ENCODE results near the gene TP53INP2. TPM values are rescaled to one million over a fixed set of nuclear protein-coding genes. Genes with fewer than 3 reads are reported as not detected.

TP53INP2 gene
- total and polyA plus RNA-seq, 2 of the 4 experiments (the other 2 are of a cell fraction), result 1.3 to 7.4 TPM

DNA sequence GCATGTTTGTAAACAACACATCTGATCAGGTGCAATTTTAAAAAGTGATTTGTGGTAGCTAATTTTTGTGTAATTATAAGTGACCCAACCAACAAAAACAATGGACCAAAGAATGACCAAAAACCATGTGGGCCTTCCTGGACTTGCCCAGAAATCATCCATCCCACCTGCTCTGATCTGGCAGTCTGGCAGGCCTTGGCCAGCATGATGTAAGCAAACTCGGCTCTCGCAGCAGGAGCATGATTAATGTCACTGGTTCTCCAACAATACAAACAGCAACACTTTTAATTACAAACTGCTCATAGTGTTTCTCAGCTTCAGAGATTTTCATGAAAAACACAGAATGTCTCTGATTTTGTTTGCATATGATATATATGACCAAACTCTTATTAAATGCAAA lies 16.1 kb downstream of the TP53INP2 start:
- POLR2A ChIA-PET (ENCODE audit: unreplicated experiment), result no interaction called here

More for the DNA sequence above, 16.1 kb downstream of the TP53INP2 start:
- Histone ChIP-seq H2BK20ac (ENCODE audit: low read depth, low read length) (no peak overlapping the region), H3K4me3 (ENCODE audit: insufficient read depth, low read depth, low read length) (no peak overlapping the region), H3K18ac (ENCODE audit: low read depth, low read length) (no peak overlapping the region), H3K27ac (ENCODE audit: insufficient read depth, low read length) (no peak overlapping the region), H2BK15ac (ENCODE audit: low read depth, low read length) (no peak overlapping the region), H3K79me1 (ENCODE audit: low read depth in 1 of 2, low read length in 2 of 2) (peaks cover 0 to 21% of the 10 kb centered on the region in 2 experiments; a peak in 2 of 4 replicates), H3K4ac (ENCODE audit: low read depth, low read length) (no peak overlapping the region), H3K23ac (ENCODE audit: low read depth, low read length) (no peak overlapping the region), H2AK5ac (ENCODE audit: low read depth, low read length) (no peak overlapping the region), H2AK9ac (replicated peaks; ENCODE audit: low read depth, low read length, poor library complexity) (no peak overlapping the region), H3K14ac (replicated peaks; ENCODE audit: low read depth, low read length) (no peak overlapping the region), H4K5ac (ENCODE audit: low read depth, low read length) (no peak overlapping the region), H3K9me3 (ENCODE audit: control insufficient read depth, insufficient read depth, low read length) (no peaks in the 10 kb centered on the region), H3K27me3 (ENCODE audit: control insufficient read depth, insufficient read depth, low read length) (no peaks in the 10 kb centered on the region), H4K91ac (ENCODE audit: insufficient read depth, low read depth, low read length) (no peak overlapping the region), H3K36me3 (ENCODE audit: control insufficient read depth, insufficient read depth, low read length) (peaks cover 20% of the 10 kb centered on the region), H2BK5ac (ENCODE audit: low read depth, low read length, poor library complexity, severe bottlenecking) (no peak overlapping the region), H4K20me1 (ENCODE audit: insufficient read depth, low read length) (peaks cover 3% of the 10 kb centered on the region; the same call in 1 of the 2 replicates), H3K9me1 (ENCODE audit: insufficient read depth, low read length) (peaks cover 18% of the 10 kb centered on the region), H3K4me2 (ENCODE audit: low read depth, low read length) (no peak overlapping the region), H3K56ac (ENCODE audit: extremely low read depth, insufficient read depth, low read length) (no peak overlapping the region), H2BK120ac (ENCODE audit: low read depth, low read length) (no peak overlapping the region), H3K9ac (ENCODE audit: low read depth, low read length) (no peak overlapping the region), H2AFZ (replicated peaks; ENCODE audit: low read length, poor library complexity) (no peak overlapping the region), H3K4me1 (ENCODE audit: control insufficient read depth, insufficient read depth, low read length) (peaks cover 6% of the 10 kb centered on the region), H4K8ac (ENCODE audit: low read depth in 2 of 2, low read length in 2 of 2) (no peak overlapping the region)
- CTCF ChIA-PET, result interaction anchor here (0.6 kb wide), 1 partner anchor 14 kb away, joined by 5 read pairs; no protein-coding TSS in a partner anchor
- TF ChIP-seq, protein P1, sequence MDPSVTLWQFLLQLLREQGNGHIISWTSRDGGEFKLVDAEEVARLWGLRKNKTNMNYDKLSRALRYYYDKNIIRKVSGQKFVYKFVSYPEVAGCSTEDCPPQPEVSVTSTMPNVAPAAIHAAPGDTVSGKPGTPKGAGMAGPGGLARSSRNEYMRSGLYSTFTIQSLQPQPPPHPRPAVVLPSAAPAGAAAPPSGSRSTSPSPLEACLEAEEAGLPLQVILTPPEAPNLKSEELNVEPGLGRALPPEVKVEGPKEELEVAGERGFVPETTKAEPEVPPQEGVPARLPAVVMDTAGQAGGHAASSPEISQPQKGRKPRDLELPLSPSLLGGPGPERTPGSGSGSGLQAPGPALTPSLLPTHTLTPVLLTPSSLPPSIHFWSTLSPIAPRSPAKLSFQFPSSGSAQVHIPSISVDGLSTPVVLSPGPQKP (IDR thresholded peaks at IDR 0.05; ENCODE audit: borderline replicate concordance, low read depth, low read length), result no peak
- TF ChIP-seq MAFK (IDR thresholded peaks at IDR 0.05; ENCODE audit: low read depth, low read length), result no peak
- TF ChIP-seq RCOR1 (IDR thresholded peaks at IDR 0.05; ENCODE audit: insufficient replicate concordance, low read length), result no peak
- TF ChIP-seq NFE2L2 (IDR thresholded peaks at IDR 0.05; ENCODE audit: low read depth, low read length), result no peak
- no peak for TF ChIP-seq MAZ (IDR thresholded peaks at IDR 0.05; ENCODE audit: borderline replicate concordance, low read depth, low read length)
- TF ChIP-seq BHLHE40 (IDR thresholded peaks at IDR 0.05; ENCODE audit: low read depth, low read length), result no peak
- TF ChIP-seq CEBPB (IDR thresholded peaks at IDR 0.05; ENCODE audit: low read depth, low read length), result no peak
- TF ChIP-seq, protein P2, sequence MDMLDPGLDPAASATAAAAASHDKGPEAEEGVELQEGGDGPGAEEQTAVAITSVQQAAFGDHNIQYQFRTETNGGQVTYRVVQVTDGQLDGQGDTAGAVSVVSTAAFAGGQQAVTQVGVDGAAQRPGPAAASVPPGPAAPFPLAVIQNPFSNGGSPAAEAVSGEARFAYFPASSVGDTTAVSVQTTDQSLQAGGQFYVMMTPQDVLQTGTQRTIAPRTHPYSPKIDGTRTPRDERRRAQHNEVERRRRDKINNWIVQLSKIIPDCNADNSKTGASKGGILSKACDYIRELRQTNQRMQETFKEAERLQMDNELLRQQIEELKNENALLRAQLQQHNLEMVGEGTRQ (IDR thresholded peaks at IDR 0.05; ENCODE audit: low read depth, low read length), result no peak
- no peak for TF ChIP-seq CHD1 (IDR thresholded peaks at IDR 0.05; ENCODE audit: low read depth, low read length)
- no peak for TF ChIP-seq MXI1 (IDR thresholded peaks at IDR 0.05; ENCODE audit: borderline replicate concordance, low read depth, low read length)
- TF ChIP-seq FOS (IDR thresholded peaks at IDR 0.05; ENCODE audit: low read depth, low read length), result no peak
- no peak for TF ChIP-seq RAD21 (IDR thresholded peaks at IDR 0.05; ENCODE audit: low read length)
- TF ChIP-seq, protein P3, sequence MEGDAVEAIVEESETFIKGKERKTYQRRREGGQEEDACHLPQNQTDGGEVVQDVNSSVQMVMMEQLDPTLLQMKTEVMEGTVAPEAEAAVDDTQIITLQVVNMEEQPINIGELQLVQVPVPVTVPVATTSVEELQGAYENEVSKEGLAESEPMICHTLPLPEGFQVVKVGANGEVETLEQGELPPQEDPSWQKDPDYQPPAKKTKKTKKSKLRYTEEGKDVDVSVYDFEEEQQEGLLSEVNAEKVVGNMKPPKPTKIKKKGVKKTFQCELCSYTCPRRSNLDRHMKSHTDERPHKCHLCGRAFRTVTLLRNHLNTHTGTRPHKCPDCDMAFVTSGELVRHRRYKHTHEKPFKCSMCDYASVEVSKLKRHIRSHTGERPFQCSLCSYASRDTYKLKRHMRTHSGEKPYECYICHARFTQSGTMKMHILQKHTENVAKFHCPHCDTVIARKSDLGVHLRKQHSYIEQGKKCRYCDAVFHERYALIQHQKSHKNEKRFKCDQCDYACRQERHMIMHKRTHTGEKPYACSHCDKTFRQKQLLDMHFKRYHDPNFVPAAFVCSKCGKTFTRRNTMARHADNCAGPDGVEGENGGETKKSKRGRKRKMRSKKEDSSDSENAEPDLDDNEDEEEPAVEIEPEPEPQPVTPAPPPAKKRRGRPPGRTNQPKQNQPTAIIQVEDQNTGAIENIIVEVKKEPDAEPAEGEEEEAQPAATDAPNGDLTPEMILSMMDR (conservative IDR thresholded peaks at IDR 0.05; ENCODE audit: low read depth, low read length), result no peak
- no peak for TF ChIP-seq SMC3 (IDR thresholded peaks at IDR 0.05; ENCODE audit: low read depth, low read length)
- no peak for TF ChIP-seq POLR2A (IDR thresholded peaks at IDR 0.05; ENCODE audit: low read depth, low read length)
- TF ChIP-seq RFX5 (IDR thresholded peaks at IDR 0.05; ENCODE audit: low read depth, low read length), result no peak
- BruUV-seq (replicated peaks), result no TSS peak
- dilution Hi-C loops (cut with HindIII; ENCODE audit: low sequenced_read_pairs, unreplicated experiment) (no loop called here), intact Hi-C loops (cut with micrococcal nuclease) (no loop called here), in situ Hi-C loops (cut with MboI; ENCODE audit: low sequenced_read_pairs) (no loop called here)
- DNase-seq (peak; percentile 26), ATAC-seq (ENCODE audit: low read depth) (no peak)
- WGBS, 2 experiments (ENCODE audit: extremely low coverage in 2 of 2, insufficient read length in 1 of 2), result 30% methylated on average over 2 of the region's 2 CpGs; no CpG with 5 or more reads in 1 of the 2 experiments
